ENCODE measurements around the gene FGF1.

The FGF1 gene

DNA sequence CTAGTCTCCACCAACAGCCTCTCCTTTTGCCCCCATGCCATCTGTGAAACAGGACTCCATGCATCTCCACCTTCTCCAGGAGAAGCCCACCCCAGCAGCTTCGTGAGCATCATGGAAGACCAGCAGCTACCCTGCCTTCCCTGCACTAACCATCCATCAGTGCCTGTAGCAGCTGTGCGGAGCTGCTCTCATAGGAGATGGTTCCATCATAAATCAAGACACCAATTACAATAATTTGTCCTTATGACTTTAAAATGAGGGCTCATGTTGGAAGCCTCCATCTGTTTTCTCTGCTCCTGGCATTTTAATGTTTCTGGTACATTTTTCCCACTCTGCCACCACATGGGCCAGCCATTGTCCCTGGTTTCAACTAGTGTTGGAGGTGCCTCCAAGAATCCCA, 69.9 kb downstream of the FGF1 start:
- Histone ChIP-seq H3K4me3 (ENCODE audit: low read depth, low read length) (no peak overlapping the region), H3K9me3 (ENCODE audit: control insufficient read depth, insufficient read depth, low read length) (no peaks in the 10 kb centered on the region), H3K27me3 (ENCODE audit: control insufficient read depth, insufficient read depth, low read length) (no peaks in the 10 kb centered on the region), H3K36me3 (ENCODE audit: control insufficient read depth, insufficient read depth, low read length) (no peaks in the 10 kb centered on the region), H3K9ac (ENCODE audit: low read depth, low read length) (no peak overlapping the region), H3K4me1 (ENCODE audit: control insufficient read depth, insufficient read depth, low read length) (no peaks in the 10 kb centered on the region)

- no peaks in the 10 kb centered on the region for H3K9me3 ChIP-seq (ENCODE audit: control insufficient read depth, insufficient read depth, low read length)
- no peak overlapping the region for H3K9ac ChIP-seq (ENCODE audit: low read depth, low read length)
- no peaks in the 10 kb centered on the region for H3K36me3 ChIP-seq (ENCODE audit: control insufficient read depth, insufficient read depth, low read length)
- no peaks in the 10 kb centered on the region for H3K27me3 ChIP-seq (ENCODE audit: control insufficient read depth, insufficient read depth, low read length)
- H3K4me1 ChIP-seq (ENCODE audit: control insufficient read depth, insufficient read depth, low read length): no peaks in the 10 kb centered on the region
- no peak overlapping the region for H3K4me3 ChIP-seq (ENCODE audit: low read depth, low read length)
Measured at GRCh38 chr5:142614054-142614453, 71.8 kb downstream of the FGF1 start.

DNA sequence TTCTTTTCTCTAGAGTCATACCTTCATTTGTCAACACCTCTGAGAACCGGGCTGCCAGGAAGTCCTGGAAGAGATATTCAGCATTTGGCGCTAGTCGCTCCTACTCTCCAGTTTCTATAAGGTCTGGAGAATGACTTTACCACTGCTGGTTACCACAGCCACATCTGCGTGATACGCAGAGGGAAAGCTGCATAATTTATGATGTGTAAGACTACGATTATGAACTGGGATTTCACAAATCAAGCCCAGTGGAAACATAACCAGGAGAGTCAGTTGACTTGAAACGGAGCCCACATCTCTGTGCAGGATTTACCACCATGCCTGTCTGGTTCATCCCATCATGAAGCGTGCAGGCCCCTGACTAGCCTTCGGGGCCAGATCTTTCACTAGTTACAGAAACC, 72.6 kb downstream of the FGF1 start:
- no peaks in the 10 kb centered on the region for H3K4me1 ChIP-seq (ENCODE audit: control insufficient read depth, insufficient read depth, low read length)
- H3K4me3 ChIP-seq (ENCODE audit: low read depth, low read length): no peak overlapping the region
- no peaks in the 10 kb centered on the region for H3K27me3 ChIP-seq (ENCODE audit: control insufficient read depth, insufficient read depth, low read length)
- no peaks in the 10 kb centered on the region for H3K36me3 ChIP-seq (ENCODE audit: control insufficient read depth, insufficient read depth, low read length)
- no peak overlapping the region for H3K9ac ChIP-seq (ENCODE audit: low read depth, low read length)
- H3K9me3 ChIP-seq (ENCODE audit: control insufficient read depth, insufficient read depth, low read length): no peaks in the 10 kb centered on the region

- Histone ChIP-seq H3K4me3 (ENCODE audit: low read depth, low read length) (no peak overlapping the region), H3K9me3 (ENCODE audit: control insufficient read depth, insufficient read depth, low read length) (no peaks in the 10 kb centered on the region), H3K27me3 (ENCODE audit: control insufficient read depth, insufficient read depth, low read length) (no peaks in the 10 kb centered on the region)
Measured at GRCh38 chr5:142612494-142613270, 73.2 kb downstream of the FGF1 start.

DNA sequence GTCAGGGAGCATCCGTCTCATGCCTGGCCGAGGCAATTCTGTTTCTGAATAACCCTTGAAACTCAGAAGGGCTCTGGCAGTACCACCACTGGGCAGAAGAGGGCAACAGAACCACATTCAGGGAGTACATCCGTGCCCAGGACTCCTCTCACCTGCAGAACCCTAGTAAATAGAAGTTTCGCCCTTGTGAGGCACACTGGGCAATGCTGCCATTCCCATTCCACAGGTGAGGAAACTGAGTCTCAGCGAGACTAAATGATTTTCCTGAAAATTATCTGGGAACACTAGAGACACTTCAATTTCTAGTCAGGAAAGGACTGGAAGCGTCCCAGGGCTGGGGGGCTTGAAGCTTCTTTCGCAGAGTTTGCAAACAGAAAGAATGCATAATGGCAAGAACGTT, 74.7 kb downstream of the FGF1 start:
- Histone ChIP-seq H3K4me3 (ENCODE audit: low read depth, low read length) (no peak overlapping the region), H3K36me3 (ENCODE audit: control insufficient read depth, insufficient read depth, low read length) (no peaks in the 10 kb centered on the region), H3K4me1 (ENCODE audit: control insufficient read depth, insufficient read depth, low read length) (no peaks in the 10 kb centered on the region), H3K27me3 (ENCODE audit: control insufficient read depth, insufficient read depth, low read length) (no peaks in the 10 kb centered on the region), H3K9ac (ENCODE audit: low read depth, low read length) (no peak overlapping the region), H3K9me3 (ENCODE audit: control insufficient read depth, insufficient read depth, low read length) (no peaks in the 10 kb centered on the region)

More at GRCh38 chr5:142612494-142613270, 73.2 kb downstream of the FGF1 start:
- H3K9ac ChIP-seq (ENCODE audit: low read depth, low read length): no peak overlapping the region
- no peaks in the 10 kb centered on the region for H3K36me3 ChIP-seq (ENCODE audit: control insufficient read depth, insufficient read depth, low read length)
- no peaks in the 10 kb centered on the region for H3K4me1 ChIP-seq (ENCODE audit: control insufficient read depth, insufficient read depth, low read length)

DNA sequence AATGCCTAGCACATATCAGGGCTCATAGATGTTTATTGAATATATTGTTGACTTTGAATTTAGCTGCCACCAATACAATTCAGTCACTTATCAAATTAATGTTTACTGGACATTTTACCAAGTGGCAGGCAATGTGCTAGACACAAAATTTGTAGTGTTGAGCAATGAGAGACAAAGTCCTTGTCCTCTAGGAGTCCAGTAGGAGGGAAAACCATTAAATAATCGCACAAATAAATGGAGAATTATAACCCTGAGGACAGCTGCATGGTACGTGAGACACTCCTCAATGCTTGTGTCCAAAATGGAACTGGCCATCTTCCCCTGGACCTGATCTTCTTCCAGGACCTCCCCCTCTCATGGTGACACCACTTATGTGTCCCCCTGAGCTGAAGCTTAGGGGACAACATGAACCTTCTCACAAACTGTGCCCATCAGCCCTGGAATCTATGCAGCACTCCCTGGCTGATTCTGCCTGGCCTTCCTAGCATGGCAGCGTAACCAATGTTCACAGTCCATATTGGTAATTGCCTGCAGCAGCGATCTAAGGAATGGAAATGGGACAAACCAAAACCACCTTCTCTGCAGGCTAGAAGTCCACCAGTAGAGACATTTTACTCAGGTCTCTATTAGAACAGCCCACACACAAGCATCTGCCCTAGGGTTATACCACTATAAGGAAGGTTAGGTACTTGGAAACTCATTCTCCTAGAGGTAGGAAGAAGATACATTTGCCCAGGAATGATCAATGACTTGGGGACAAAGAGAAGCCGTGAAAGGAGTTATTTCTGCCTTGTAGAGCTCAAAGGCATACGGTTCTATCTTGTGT, 75.5 kb downstream of the FGF1 start:
- no peak overlapping the region for H3K9ac ChIP-seq (ENCODE audit: low read depth, low read length)
- no peaks in the 10 kb centered on the region for H3K36me3 ChIP-seq (ENCODE audit: control insufficient read depth, insufficient read depth, low read length)
- H3K4me1 ChIP-seq (ENCODE audit: control insufficient read depth, insufficient read depth, low read length): no peaks in the 10 kb centered on the region
- H3K4me3 ChIP-seq (ENCODE audit: low read depth, low read length): no peak overlapping the region
- no peaks in the 10 kb centered on the region for H3K9me3 ChIP-seq (ENCODE audit: control insufficient read depth, insufficient read depth, low read length)
- no peaks in the 10 kb centered on the region for H3K27me3 ChIP-seq (ENCODE audit: control insufficient read depth, insufficient read depth, low read length)

DNA sequence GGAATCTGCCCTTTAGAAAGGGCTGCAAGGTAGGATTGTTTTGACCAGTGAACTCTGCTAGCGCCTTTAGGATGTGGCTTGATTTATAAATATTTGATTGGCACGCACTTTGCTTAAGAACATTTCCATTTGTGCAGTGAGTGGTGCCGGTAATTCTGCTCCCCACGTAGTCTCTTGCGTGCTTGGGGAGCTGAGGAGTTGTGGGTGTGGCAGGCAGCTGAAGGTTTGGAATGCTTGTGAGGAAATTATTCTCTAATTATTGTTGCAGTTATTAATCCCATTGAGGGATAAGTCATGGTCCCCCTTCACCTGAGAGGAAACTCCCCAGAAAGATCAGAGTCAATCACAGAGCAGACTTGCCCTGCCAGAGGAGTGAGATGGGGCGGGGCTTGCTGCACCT, 76.7 kb downstream of the FGF1 start:
- H3K27me3 ChIP-seq (ENCODE audit: control insufficient read depth, insufficient read depth, low read length): no peaks in the 10 kb centered on the region
- no peaks in the 10 kb centered on the region for H3K4me1 ChIP-seq (ENCODE audit: control insufficient read depth, insufficient read depth, low read length)
- H3K4me3 ChIP-seq (ENCODE audit: low read depth, low read length): no peak overlapping the region
- H3K9me3 ChIP-seq (ENCODE audit: control insufficient read depth, insufficient read depth, low read length): no peaks in the 10 kb centered on the region
- no peak overlapping the region for H3K9ac ChIP-seq (ENCODE audit: low read depth, low read length)
- no peaks in the 10 kb centered on the region for H3K36me3 ChIP-seq (ENCODE audit: control insufficient read depth, insufficient read depth, low read length)

DNA sequence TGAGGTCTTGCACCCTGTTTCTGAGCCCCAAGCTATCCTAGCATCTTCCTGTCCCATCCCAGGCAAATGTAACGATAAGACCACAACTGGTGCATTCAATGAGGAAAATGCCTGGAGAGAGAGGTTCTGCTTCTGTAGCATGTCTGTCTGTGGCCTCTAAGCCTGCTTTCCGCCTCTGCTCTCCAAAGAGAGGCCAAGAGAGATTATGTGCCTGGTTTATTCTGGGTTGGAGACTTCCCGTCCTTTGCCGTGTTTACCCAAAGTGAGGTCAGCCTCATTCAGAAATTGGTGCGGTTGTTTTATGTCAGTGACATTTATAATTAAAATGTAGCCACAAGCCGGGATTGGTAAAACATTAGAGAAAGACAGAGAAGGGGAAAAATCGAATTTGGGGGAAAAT, 77.8 kb downstream of the FGF1 start:
- Histone ChIP-seq H3K4me1 (ENCODE audit: control insufficient read depth, insufficient read depth, low read length) (no peaks in the 10 kb centered on the region), H3K27me3 (ENCODE audit: control insufficient read depth, insufficient read depth, low read length) (no peaks in the 10 kb centered on the region), H3K36me3 (ENCODE audit: control insufficient read depth, insufficient read depth, low read length) (no peaks in the 10 kb centered on the region)

DNA sequence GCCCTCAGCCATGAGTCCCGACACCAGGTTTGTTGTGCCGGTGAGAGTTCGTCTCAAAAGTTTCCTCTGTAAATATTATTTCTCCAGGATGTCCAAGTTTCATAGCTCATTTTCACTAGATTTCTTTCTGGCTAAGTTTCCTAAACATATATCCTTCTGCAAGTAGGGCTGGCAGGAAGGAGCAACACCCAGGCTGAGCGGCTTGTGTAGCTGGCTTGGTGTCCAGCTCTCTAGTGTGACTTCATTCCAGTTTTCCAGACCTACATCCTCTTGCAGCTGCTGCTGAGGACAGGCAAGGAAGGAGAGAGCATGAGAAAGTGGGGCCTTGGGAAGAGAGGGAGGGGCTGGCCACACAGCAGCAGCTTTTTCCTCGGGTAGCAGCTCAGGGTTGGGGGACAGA, 80.3 kb downstream of the FGF1 start:
- Histone ChIP-seq H3K4me1 (ENCODE audit: control insufficient read depth, insufficient read depth, low read length) (no peaks in the 10 kb centered on the region), H3K9me3 (ENCODE audit: control insufficient read depth, insufficient read depth, low read length) (no peaks in the 10 kb centered on the region), H3K9ac (ENCODE audit: low read depth, low read length) (no peak overlapping the region), H3K27me3 (ENCODE audit: control insufficient read depth, insufficient read depth, low read length) (no peaks in the 10 kb centered on the region), H3K36me3 (ENCODE audit: control insufficient read depth, insufficient read depth, low read length) (no peaks in the 10 kb centered on the region), H3K4me3 (ENCODE audit: low read depth, low read length) (no peak overlapping the region)

More for the DNA sequence above, 77.8 kb downstream of the FGF1 start:
- Histone ChIP-seq H3K9ac (ENCODE audit: low read depth, low read length) (no peak overlapping the region), H3K9me3 (ENCODE audit: control insufficient read depth, insufficient read depth, low read length) (no peaks in the 10 kb centered on the region), H3K4me3 (ENCODE audit: low read depth, low read length) (no peak overlapping the region)

DNA sequence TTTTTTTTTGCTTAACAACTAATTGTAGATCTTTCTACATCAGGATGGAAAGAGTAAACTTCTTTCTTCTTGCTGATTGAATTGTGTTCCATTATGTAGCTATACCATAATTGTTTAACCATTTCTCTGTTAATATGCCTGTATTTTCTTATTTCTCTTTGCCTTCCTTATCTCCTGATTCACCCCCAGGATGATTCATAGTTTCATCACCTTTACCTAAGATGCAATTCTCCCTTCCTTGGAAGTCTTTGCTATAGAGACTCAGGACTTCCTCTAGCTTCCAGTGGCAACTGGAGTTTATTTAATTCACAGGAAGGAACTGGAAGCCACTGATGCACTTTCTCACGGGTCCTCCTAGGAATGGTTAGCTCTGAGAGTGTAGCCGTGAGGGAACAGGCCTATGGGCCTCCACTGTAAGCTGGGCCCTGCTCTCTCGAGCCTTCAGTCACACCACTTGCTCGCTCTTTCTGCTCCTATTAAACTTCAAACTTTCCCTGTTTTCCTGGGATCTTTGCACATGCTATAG, 83.1 kb downstream of the FGF1 start:
- H3K36me3 ChIP-seq (ENCODE audit: control insufficient read depth, insufficient read depth, low read length): no peaks in the 10 kb centered on the region
- no peaks in the 10 kb centered on the region for H3K9me3 ChIP-seq (ENCODE audit: control insufficient read depth, insufficient read depth, low read length)
- H3K9ac ChIP-seq (ENCODE audit: low read depth, low read length): no peak overlapping the region
- H3K27me3 ChIP-seq (ENCODE audit: control insufficient read depth, insufficient read depth, low read length): no peaks in the 10 kb centered on the region
- no peak overlapping the region for H3K4me3 ChIP-seq (ENCODE audit: low read depth, low read length)
- H3K4me1 ChIP-seq (ENCODE audit: control insufficient read depth, insufficient read depth, low read length): peaks cover 5% of the 10 kb centered on the region

DNA sequence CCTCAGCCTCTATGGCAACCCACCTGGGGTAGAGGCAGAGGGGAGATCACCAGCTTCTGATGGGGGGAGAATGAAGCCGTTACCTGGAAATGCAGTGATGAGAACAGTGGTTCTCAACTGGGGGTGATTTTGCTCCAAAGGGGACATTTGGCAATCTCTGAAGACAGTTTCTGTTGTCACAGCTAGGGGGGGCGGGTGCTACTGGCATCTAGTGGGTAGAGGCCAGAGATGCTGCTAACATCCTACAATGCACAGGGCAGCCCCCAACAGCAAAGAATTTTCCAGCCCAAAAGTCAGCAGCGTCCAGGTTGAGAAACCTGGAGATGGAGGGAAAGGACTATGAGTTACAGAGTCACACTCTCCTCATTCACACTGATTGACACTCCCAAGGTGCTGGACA, 84.5 kb downstream of the FGF1 start:
- no peak overlapping the region for H3K4me3 ChIP-seq (ENCODE audit: low read depth, low read length)
- no peak overlapping the region for H3K9ac ChIP-seq (ENCODE audit: low read depth, low read length)
- H3K4me1 ChIP-seq (ENCODE audit: control insufficient read depth, insufficient read depth, low read length): peaks cover 5% of the 10 kb centered on the region
- no peaks in the 10 kb centered on the region for H3K9me3 ChIP-seq (ENCODE audit: control insufficient read depth, insufficient read depth, low read length)
- H3K27me3 ChIP-seq (ENCODE audit: control insufficient read depth, insufficient read depth, low read length): no peaks in the 10 kb centered on the region
- no peaks in the 10 kb centered on the region for H3K36me3 ChIP-seq (ENCODE audit: control insufficient read depth, insufficient read depth, low read length)
